Astrocyte of the spinal cord (primary cell): ENCODE results near the gene IFT43.

ENCODE experiments used
- DNase-seq: peaks from one replicate; pipeline ENCODE4 v3.0.0; 2011; ENCODE audit warnings: low read depth, low spot score
- H3K4me3 ChIP-seq: 2 replicates; pipeline ENCODE4 v1.5.1; 2011; ENCODE audit warnings: low read depth, mild to moderate bottlenecking, low read length, moderate library complexity
- CTCF ChIP-seq: IDR thresholded peaks from 2 replicates; pipeline ENCODE4 v1.5.1; 2012; ENCODE audit warnings: low read depth, mild to moderate bottlenecking, low read length, inconsistent platforms
- in situ Hi-C: cut with HindIII; loops from 2 replicates; pipeline ENCODE4 v1.10.0; 2017; ENCODE audit warnings: low sequenced_read_pairs

Gene IFT43

DNA sequence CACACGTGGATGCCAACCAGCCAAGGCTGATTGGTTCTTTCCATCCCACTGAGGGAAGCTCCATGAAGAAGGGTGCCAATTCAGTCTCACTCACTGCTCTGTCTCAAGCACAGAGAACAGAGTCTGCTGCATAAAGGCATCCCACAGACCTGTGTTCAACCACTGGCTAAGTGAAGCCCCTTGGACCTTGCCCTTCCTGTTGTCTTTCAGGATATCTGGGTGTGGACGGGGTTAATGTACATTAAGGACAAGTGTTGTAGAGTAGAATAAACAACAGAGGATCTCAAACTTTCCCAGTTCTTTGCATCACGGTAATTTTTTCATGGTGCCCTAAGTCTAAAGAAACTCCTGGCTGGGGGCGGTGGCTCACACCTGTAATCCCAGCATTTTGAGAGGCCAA is 133.0 kb downstream of the IFT43 start:
- no peak for DNase-seq
- TF ChIP-seq CTCF = no peak
- in situ Hi-C loops = no loop called here
- no peak overlapping the region for H3K4me3 ChIP-seq

GRCh38 chr14:76121089-76121748 is 135.7 kb downstream of the IFT43 start:
- DNase-seq = no peak
- in situ Hi-C loops = no loop called here
- no peak overlapping the region for H3K4me3 ChIP-seq
- no peak for TF ChIP-seq CTCF

GRCh38 chr14:76123426-76124225 is 138.1 kb downstream of the IFT43 start:
- DNase-seq = no peak
- no peak overlapping the region for H3K4me3 ChIP-seq
- TF ChIP-seq CTCF = no peak

DNA sequence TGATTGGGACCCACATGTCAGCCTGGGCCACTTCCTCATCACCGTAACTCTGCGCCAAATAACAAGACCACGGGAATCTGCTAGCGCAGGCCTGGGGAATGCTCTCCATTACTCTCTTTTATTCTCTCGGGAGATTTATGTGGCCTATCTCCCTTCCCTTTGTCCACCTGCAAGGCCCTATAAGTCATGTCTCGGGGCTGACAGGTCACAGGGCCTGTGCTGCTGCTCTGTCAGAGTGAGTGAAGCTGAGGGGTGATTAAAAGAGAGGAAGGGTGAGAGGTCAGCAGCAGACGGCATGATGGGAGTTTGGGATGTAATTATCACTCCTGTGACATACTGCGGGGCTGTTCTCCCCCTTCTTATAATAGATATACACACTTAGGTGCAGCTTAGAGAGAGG is 139.9 kb downstream of the IFT43 start:
- TF ChIP-seq CTCF = no peak
- in situ Hi-C loops = no loop called here
- no peak overlapping the region for H3K4me3 ChIP-seq
- DNase-seq = no peak

More at GRCh38 chr14:76123426-76124225, 138.1 kb downstream of the IFT43 start:
- in situ Hi-C loops = no loop called here

GRCh38 chr14:76126076-76126475 is 140.5 kb downstream of the IFT43 start:
- in situ Hi-C loops = no loop called here
- no peak overlapping the region for H3K4me3 ChIP-seq
- TF ChIP-seq CTCF = no peak
- no peak for DNase-seq

GRCh38 chr14:76129851-76130576 is 144.5 kb downstream of the IFT43 start:
- no peak overlapping the region for H3K4me3 ChIP-seq
- DNase-seq = no peak
- in situ Hi-C loops = no loop called here
- no peak for TF ChIP-seq CTCF
